ENCODE data around the gene SNCA.

DNA sequence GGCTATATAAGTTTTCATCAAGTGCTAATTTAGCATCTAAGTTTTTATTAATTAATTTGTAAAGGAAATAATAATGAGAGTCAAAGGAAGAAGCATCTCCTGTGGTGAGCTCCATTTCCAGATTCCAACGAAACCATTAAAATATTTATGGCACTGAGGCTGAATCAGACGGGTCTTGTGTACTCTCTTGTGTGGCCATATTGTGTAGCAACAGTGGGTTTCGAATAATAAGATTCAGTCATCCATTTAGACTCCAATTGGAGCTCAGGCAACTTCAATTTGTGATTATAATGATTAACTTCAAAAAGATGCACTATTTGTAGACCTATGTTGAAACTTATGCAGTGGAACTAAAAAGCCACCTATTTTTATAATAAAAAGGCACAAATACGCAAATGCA, 82.4 kb downstream of the SNCA start:
- TF ChIP-seq CTCF (IDR thresholded peaks at IDR 0.05) (no peak), POLR2A (IDR thresholded peaks at IDR 0.05) (no peak)
